Mononuclear cell (primary cell): ENCODE results near the gene CYP1B1. TPM values are rescaled to one million over a fixed set of nuclear protein-coding genes. Genes with fewer than 3 reads are reported as not detected.
"Not testable (repeated sequence)": the region's sequence is repeated elsewhere in the genome, so short reads cannot be mapped to it uniquely, and the experiment has no call there.

Experiments used
- H3K27me3 ChIP-seq: 2 replicates; pipeline ENCODE4 v1.6.0; 2011; ENCODE audit warnings: low read length, control low read depth; ENCODE audit not compliant: insufficient read depth
- H3K4me1 ChIP-seq: 2 replicates; pipeline ENCODE4 v1.5.1; 2011; ENCODE audit warnings: mild to moderate bottlenecking, low read length, control low read depth; ENCODE audit not compliant: insufficient read depth
- H3K4me3 ChIP-seq: 2 replicates; pipeline ENCODE4 v1.5.1; 2011; ENCODE audit warnings: mild to moderate bottlenecking, low read length, moderate library complexity
- H3K9me3 ChIP-seq: 2 replicates; pipeline ENCODE4 v1.5.1; 2011; ENCODE audit warnings: low read depth, mild to moderate bottlenecking, control low read depth, low read length
- total RNA-seq: library from RNA; depleted of rRNA; stranded (reverse); fragments of >200 nt; gene quantifications from one replicate; pipeline ENCODE4 v1.2.3, GENCODE V29; 2012

The CYP1B1 gene
- total RNA-seq: 7.9 TPM

- no peaks in the 10 kb centered on the region for H3K9me3 ChIP-seq
- peaks cover 59% of the 10 kb centered on the region for H3K4me1 ChIP-seq
- peak within 1 kb of the TSS; percentile 35 for H3K4me3 ChIP-seq
- H3K27me3 ChIP-seq: peaks cover 86% of the 10 kb centered on the region
Observed at GRCh38 chr2:38075507-38076151, at the start of gene CYP1B1. Gene CYP1B1 (minus strand): TSS chr2:38076151. CDS start chr2:38075388, 763 bp downstream.

- H3K4me3 ChIP-seq: no peak overlapping the region
- peaks cover 3% of the 10 kb centered on the region for H3K27me3 ChIP-seq
- no peaks in the 10 kb centered on the region for H3K9me3 ChIP-seq
- H3K4me1 ChIP-seq: peaks cover 48% of the 10 kb centered on the region
Observed at GRCh38 chr2:38125007-38125406, 49.1 kb upstream of the CYP1B1 start.

GRCh38 chr2:38123911-38124310 lies 48.0 kb upstream of the CYP1B1 start:
- Histone ChIP-seq H3K27me3 (peaks cover 3% of the 10 kb centered on the region), H3K4me3 (no peak overlapping the region), H3K4me1 (peaks cover 42% of the 10 kb centered on the region), H3K9me3 (no peaks in the 10 kb centered on the region)

- peaks cover 3% of the 10 kb centered on the region for H3K27me3 ChIP-seq
- peaks cover 27% of the 10 kb centered on the region for H3K4me1 ChIP-seq
- H3K4me3 ChIP-seq: no peak overlapping the region
- H3K9me3 ChIP-seq: no peaks in the 10 kb centered on the region
Observed at GRCh38 chr2:38122344-38122743, 46.4 kb upstream of the CYP1B1 start.

GRCh38 chr2:38121481-38121880 lies 45.5 kb upstream of the CYP1B1 start:
- H3K27me3 ChIP-seq: peaks cover 3% of the 10 kb centered on the region
- H3K4me3 ChIP-seq: no peak overlapping the region
- no peaks in the 10 kb centered on the region for H3K9me3 ChIP-seq
- H3K4me1 ChIP-seq: peaks cover 26% of the 10 kb centered on the region

GRCh38 chr2:38120829-38121228 lies 44.9 kb upstream of the CYP1B1 start:
- peaks cover 32% of the 10 kb centered on the region for H3K4me1 ChIP-seq
- peaks cover 3% of the 10 kb centered on the region for H3K27me3 ChIP-seq
- H3K4me3 ChIP-seq: no peak overlapping the region
- no peaks in the 10 kb centered on the region for H3K9me3 ChIP-seq

- peaks cover 38% of the 10 kb centered on the region for H3K4me1 ChIP-seq
- H3K4me3 ChIP-seq: no peak overlapping the region
- no peaks in the 10 kb centered on the region for H3K9me3 ChIP-seq
- peaks cover 3% of the 10 kb centered on the region for H3K27me3 ChIP-seq
Observed at GRCh38 chr2:38120264-38120592, 44.3 kb upstream of the CYP1B1 start.

GRCh38 chr2:38116762-38117161 lies 40.8 kb upstream of the CYP1B1 start:
- no peaks in the 10 kb centered on the region for H3K9me3 ChIP-seq
- H3K27me3 ChIP-seq: peaks cover 7% of the 10 kb centered on the region
- peaks cover 55% of the 10 kb centered on the region for H3K4me1 ChIP-seq
- H3K4me3 ChIP-seq: no peak overlapping the region

GRCh38 chr2:38115216-38116032 lies 39.5 kb upstream of the CYP1B1 start:
- H3K27me3 ChIP-seq: peaks cover 11% of the 10 kb centered on the region
- H3K4me1 ChIP-seq: peaks cover 47% of the 10 kb centered on the region
- no peaks in the 10 kb centered on the region for H3K9me3 ChIP-seq
- H3K4me3 ChIP-seq: no peak overlapping the region

GRCh38 chr2:38113981-38114708 lies 38.2 kb upstream of the CYP1B1 start:
- Histone ChIP-seq H3K4me1 (peaks cover 41% of the 10 kb centered on the region), H3K27me3 (peaks cover 8% of the 10 kb centered on the region), H3K4me3 (no peak overlapping the region), H3K9me3 (no peaks in the 10 kb centered on the region)

- H3K4me3 ChIP-seq: no peak overlapping the region
- peaks cover 8% of the 10 kb centered on the region for H3K27me3 ChIP-seq
- H3K4me1 ChIP-seq: peaks cover 41% of the 10 kb centered on the region
- no peaks in the 10 kb centered on the region for H3K9me3 ChIP-seq
Observed at GRCh38 chr2:38113051-38113450, 37.1 kb upstream of the CYP1B1 start.

GRCh38 chr2:38111350-38111749 lies 35.4 kb upstream of the CYP1B1 start:
- H3K4me1 ChIP-seq: peaks cover 45% of the 10 kb centered on the region
- H3K4me3 ChIP-seq, H3K27me3 ChIP-seq, H3K9me3 ChIP-seq: not testable (repeated sequence)

- Histone ChIP-seq H3K4me3 (no peak overlapping the region), H3K9me3 (no peaks in the 10 kb centered on the region), H3K27me3 (peaks cover 8% of the 10 kb centered on the region), H3K4me1 (peaks cover 34% of the 10 kb centered on the region)
Observed at GRCh38 chr2:38109732-38110181, 33.8 kb upstream of the CYP1B1 start.

- Histone ChIP-seq H3K9me3 (no peaks in the 10 kb centered on the region), H3K4me3 (no peak overlapping the region), H3K4me1 (peaks cover 28% of the 10 kb centered on the region), H3K27me3 (peaks cover 8% of the 10 kb centered on the region)
Observed at GRCh38 chr2:38108907-38109731, 33.2 kb upstream of the CYP1B1 start.
